Stomach (tissue), 9 donors: Measurements from ENCODE around the gene SPEG. TPM values are rescaled to one million over a fixed set of nuclear protein-coding genes. Genes with fewer than 3 reads are reported as not detected.

Experiments
- DNase-seq, 2 donors: peaks; one replicate each; pipeline versions ENCODE4 v3.0.0 to v3.0.0-alpha.2; 2013 to 2019
- H3K27ac ChIP-seq, 5 donors: fragments of 200-600 bp in 4 of 5; sonication (generic) in 4 of 5; one replicate each; pipeline ENCODE4 v1.5.1; 2013 to 2019; ENCODE audit warnings: mild to moderate bottlenecking in 1 of 5, moderate library complexity in 1 of 5
- H3K27me3 ChIP-seq, 3 donors: fragments of 200-600 bp; sonication (generic); one replicate each; pipeline ENCODE4 v1.5.1; 2017 to 2019; ENCODE audit warnings: mixed run types in 1 of 3
- H3K36me3 ChIP-seq, 4 donors: fragments of 200-600 bp; sonication (generic); 1 replicate in 3 of 4; 2 replicates in 1 of 4; pipeline ENCODE4 v1.5.1; 2016 to 2019
- H3K4me1 ChIP-seq, 4 donors: fragments of 200-600 bp; sonication (generic); one replicate each; pipeline ENCODE4 v1.5.1; 2016 to 2019
- H3K4me3 ChIP-seq, 4 donors: fragments of 200-600 bp; sonication (generic) in 3 of 4; one replicate each; pipeline ENCODE4 v1.5.1; 2016 to 2019; ENCODE audit warnings: mild to moderate bottlenecking in 1 of 4
- H3K9me3 ChIP-seq, 4 donors: fragments of 200-600 bp; sonication (generic); one replicate each; pipeline ENCODE4 v1.5.1; 2016 to 2019
- EP300 ChIP-seq: sonication (generic); formaldehyde crosslinking; IDR thresholded peaks from one replicate; pipeline ENCODE4 v1.6.1; 2017; ENCODE audit warnings: antibody characterized with exemption
- POLR2A ChIP-seq, 4 donors: fragments of 450-650 bp; IDR thresholded peaks; one replicate each; pipeline ENCODE4 v1.6.1; 2016; ENCODE audit warnings: antibody characterized with exemption in 4 of 4, control low read depth in 2 of 4, mild to moderate bottlenecking in 1 of 4, moderate library complexity in 1 of 4
- POLR2AphosphoS5 ChIP-seq, 3 donors: sonication (generic); formaldehyde crosslinking; IDR thresholded peaks; one replicate each; pipeline ENCODE4 v1.6.1; 2016; ENCODE audit warnings: antibody characterized with exemption in 3 of 3
- WGBS, 5 donors: extraction: QIAGEN DNeasy Blood & Tissue Kit in 3 of 5; methylation state at CpG; one replicate each; pipeline versions ENCODE4 v1.1.5 to v1.1.7; 2013 to 2018; 5-methylcytosine and 5-hydroxymethylcytosine counted together
- intact Hi-C: fragments of 100-400 bp; cut with DNase I; formaldehyde crosslinking; loops from one replicate; pipeline ENCODE4 v1.15.1; 2023; ENCODE audit warnings: low total_unique reads
- polyA plus RNA-seq, 3 donors: library from polyadenylated mRNA; stranded (reverse); fragments of 200-250 nt; gene quantifications; one replicate each; pipeline ENCODE4 v1.2.3, GENCODE V29; 2013
- total RNA-seq, 5 donors: library from RNA; depleted of rRNA; stranded (reverse); fragments of >200 nt; gene quantifications; one replicate each; pipeline versions ENCODE4 v1.1.0 to v1.2.3, GENCODE V29; 2014 to 2016
- TF ChIP-seq, protein P1 (sequence below), 7 experiments: fragments of 450-650 bp in 4 of 7; fragments of 200-600 bp in 3 of 7; sonication (generic) in 3 of 7; IDR thresholded peaks; one replicate each; pipeline ENCODE4 v1.5.1; 2016 to 2019; ENCODE audit warnings: antibody characterized with exemption in 7 of 7, control low read depth in 2 of 7, mild to moderate bottlenecking in 1 of 7
- donor health status: healthy with polysubstance abuse.
- donor health status: Bipolar disorder and iron deficiency.
- donor health status: healthy.

The SPEG gene
- total and polyA plus RNA-seq, 8 donors = 7.4 to 106 (median 27.2) TPM

DNA sequence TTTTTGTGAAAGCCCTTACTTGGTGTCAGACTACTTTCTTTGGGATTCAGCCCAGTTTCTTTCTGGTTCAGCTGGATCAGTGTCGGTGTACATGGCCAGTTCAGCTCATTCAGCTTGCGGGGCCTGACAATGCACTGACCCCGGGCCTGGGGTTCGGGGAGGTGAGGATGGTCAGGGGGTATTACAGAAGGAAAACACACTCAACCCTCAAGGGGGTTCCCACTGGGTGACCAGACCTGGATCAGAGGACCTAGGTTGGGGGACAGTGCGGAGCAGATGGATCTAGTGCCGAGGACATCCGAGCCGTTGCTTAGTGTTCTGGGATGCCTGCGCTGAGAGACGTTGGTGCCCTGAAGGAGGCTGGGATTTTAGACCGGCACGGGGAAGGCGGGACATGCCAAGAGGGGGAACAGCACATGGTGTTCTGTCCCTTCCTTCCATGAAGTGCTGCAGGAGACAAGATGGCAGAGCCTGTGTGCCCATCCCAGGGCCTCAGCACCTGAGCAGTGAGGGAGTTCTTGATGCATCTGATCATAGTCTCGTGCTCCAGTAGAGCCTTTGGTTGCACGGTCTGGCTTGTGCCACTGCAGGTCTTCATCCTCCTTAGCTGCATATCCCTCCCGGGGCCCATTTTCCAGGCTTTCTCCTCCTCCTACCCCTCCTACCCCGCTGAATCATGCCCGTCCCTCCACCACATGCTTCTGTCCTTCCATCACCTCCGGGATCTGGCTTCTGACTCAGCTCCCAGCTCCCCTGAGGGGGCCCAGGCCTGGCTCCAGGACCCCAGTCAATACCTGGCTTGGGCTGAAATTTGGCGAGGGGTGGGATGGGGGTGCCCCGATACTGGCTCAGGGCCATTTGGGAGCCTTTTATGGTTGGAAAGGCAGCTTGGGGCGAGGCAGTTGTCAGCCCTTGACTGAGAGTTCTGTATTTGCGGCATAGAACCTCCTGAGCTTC is 18.0 kb downstream of the SPEG start:
- H3K27ac ChIP-seq = peak overlapping the region; percentile 0 to 95 (median 84)
- WGBS, 5 donors = 72 to 80% (median 74%) methylated on average over 21 to 23 of the region's 23 CpGs
- H3K4me3 ChIP-seq = peak overlapping the region in 1 of 4 donors; percentile 3
- peaks cover 0 to 61% (median 41%) of the 10 kb centered on the region in 3 donors for H3K27me3 ChIP-seq
- H3K36me3 ChIP-seq = no peaks in the 10 kb centered on the region
- no peaks in the 10 kb centered on the region for H3K9me3 ChIP-seq
- peak in 1 of 2 donors; percentile 81 for DNase-seq
- peaks cover 11 to 46% (median 21%) of the 10 kb centered on the region in 4 donors for H3K4me1 ChIP-seq
- peak in 2 of 3 donors; percentile 57 to 92 for TF ChIP-seq POLR2AphosphoS5 (IDR thresholded peaks at IDR 0.05)
- TF ChIP-seq, protein P1, sequence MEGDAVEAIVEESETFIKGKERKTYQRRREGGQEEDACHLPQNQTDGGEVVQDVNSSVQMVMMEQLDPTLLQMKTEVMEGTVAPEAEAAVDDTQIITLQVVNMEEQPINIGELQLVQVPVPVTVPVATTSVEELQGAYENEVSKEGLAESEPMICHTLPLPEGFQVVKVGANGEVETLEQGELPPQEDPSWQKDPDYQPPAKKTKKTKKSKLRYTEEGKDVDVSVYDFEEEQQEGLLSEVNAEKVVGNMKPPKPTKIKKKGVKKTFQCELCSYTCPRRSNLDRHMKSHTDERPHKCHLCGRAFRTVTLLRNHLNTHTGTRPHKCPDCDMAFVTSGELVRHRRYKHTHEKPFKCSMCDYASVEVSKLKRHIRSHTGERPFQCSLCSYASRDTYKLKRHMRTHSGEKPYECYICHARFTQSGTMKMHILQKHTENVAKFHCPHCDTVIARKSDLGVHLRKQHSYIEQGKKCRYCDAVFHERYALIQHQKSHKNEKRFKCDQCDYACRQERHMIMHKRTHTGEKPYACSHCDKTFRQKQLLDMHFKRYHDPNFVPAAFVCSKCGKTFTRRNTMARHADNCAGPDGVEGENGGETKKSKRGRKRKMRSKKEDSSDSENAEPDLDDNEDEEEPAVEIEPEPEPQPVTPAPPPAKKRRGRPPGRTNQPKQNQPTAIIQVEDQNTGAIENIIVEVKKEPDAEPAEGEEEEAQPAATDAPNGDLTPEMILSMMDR (IDR thresholded peaks at IDR 0.05) = no peak
- no peak for TF ChIP-seq POLR2A (IDR thresholded peaks at IDR 0.05)
- TF ChIP-seq EP300 = peak; percentile 95
- intact Hi-C loops = no loop called here

DNA sequence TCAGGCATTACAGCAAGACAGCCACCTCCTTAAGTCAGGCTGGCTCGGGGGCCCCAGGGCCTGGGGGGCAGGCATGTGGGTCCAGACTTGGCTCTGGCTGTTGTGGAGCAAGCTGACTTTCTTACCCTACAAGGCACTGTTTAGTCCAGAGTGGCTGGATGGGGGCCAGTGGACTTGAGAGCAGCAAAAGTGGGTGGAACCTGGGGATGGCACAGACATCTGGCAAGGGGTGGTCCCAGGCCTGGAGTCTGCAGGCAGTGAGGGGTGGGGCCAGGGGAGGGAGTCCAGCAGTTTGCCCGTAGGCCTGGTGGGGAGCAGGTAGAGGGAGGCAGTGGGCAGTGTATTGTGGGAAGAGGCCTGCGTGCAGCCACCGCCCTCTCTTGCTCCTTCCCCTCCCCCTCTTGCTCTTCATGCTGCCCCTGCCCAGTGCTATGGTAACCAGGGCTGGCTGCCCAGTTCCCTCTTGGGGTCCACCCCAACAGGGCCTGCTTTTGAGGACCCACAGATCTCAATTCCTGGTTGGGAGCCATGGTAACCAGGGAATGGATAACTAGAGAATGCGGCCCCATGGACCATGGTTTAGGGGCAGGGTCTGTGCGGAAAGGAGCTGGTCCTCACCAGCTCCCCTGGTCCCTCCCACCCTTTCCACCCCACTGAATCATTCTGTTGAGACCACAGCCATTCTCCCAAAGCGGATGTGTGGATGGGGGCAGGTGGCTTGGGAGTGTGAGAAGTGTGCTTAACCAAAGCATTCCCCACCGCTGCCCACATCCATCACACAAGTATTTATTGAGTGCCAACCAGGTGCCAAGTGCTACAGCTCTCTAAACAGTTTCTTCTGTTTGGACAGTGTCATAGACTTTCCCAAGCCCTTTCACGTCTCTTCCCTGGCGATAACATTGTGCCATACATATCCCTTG is 19.3 kb downstream of the SPEG start:
- TF ChIP-seq POLR2A (IDR thresholded peaks at IDR 0.05) = no peak
- peak; percentile 78 for TF ChIP-seq EP300
- peak in 2 of 3 donors; percentile 24 to 34 for TF ChIP-seq POLR2AphosphoS5 (IDR thresholded peaks at IDR 0.05)
- H3K27ac ChIP-seq = peak overlapping the region in 4 of 5 donors; percentile 72 to 95 (median 87)
- peaks cover 0 to 40% (median 12%) of the 10 kb centered on the region in 4 donors for H3K4me1 ChIP-seq
- peak in 1 of 2 donors; percentile 89 for DNase-seq
- no peak overlapping the region for H3K4me3 ChIP-seq
- H3K27me3 ChIP-seq = peaks cover 0 to 48% (median 29%) of the 10 kb centered on the region in 3 donors
- no peaks in the 10 kb centered on the region for H3K36me3 ChIP-seq
- WGBS, 5 donors = 56 to 77% (median 73%) methylated on average over 9 to 10 of the region's 10 CpGs
- H3K9me3 ChIP-seq = no peaks in the 10 kb centered on the region
- intact Hi-C loops = no loop called here

DNA sequence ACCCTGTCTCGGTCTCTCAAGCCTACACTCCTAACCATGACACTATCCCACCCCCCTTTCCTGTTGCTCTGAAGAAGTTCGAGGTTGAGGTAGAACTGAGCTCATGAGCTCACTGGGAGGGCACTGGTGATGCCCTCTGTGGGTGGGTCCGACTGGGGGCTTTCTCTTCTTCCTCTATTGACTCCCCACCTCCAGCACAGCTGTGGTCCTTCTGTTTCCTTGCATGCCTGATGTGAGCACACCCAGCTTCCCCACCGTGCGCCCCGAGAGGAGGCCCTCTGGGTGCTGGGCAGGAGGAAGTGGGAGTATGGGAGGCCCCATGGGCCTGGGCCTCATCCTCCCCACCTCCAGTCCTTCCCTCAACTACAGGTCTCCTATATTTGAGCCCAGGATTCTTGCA is 20.9 kb downstream of the SPEG start:
- WGBS, 5 donors = 77 to 82% (median 78%) methylated on average over 6 of the region's 6 CpGs
- TF ChIP-seq, protein P1 (IDR thresholded peaks at IDR 0.05) = no peak
- TF ChIP-seq EP300 (no peak), POLR2AphosphoS5 (IDR thresholded peaks at IDR 0.05) (no peak), POLR2A (IDR thresholded peaks at IDR 0.05) (no peak)

DNA sequence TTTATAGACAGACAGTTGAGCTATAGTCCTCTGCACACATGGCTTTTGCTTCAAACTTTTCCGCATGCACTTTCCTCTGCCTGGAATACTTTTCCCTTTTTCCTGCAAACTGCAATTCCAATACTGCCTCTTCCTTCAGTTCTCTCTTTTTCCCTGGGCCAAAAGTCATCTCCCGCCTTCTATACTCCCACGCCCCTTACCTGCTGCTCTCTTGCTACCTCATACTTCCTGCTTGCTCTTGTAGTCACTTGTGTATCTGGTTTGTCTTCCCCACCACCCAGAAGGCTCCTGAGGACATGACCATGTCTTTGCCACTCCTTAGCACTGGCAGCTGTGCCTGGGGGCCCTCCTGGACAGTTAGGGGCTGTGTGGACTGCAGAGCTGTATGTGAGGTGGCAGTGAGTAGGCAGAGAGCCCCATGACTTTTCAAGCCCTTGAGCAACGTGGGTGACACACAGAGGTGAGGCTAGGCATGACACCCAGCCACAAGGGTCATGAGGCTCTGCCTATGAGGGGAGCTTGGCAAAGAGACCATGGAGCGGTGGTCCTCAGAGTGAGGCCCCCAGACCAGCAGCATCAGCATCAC is 23.2 kb downstream of the SPEG start:
- TF ChIP-seq EP300 (no peak), POLR2AphosphoS5 (IDR thresholded peaks at IDR 0.05) (no peak), POLR2A (IDR thresholded peaks at IDR 0.05) (no peak)
- TF ChIP-seq, protein P1 (IDR thresholded peaks at IDR 0.05) = no peak
- peaks cover 0 to 12% (median 5%) of the 10 kb centered on the region in 4 donors for H3K36me3 ChIP-seq
- WGBS, 5 donors = 54 to 70% (median 64%) methylated on average over 5 of the region's 5 CpGs
- peaks cover 12 to 49% (median 29%) of the 10 kb centered on the region in 4 donors for H3K4me1 ChIP-seq
- peaks cover 0 to 37% (median 21%) of the 10 kb centered on the region in 3 donors for H3K27me3 ChIP-seq
- H3K4me3 ChIP-seq = no peak overlapping the region
- H3K9me3 ChIP-seq = no peaks in the 10 kb centered on the region
- intact Hi-C loops = no loop called here
- H3K27ac ChIP-seq = peak overlapping the region in 3 of 5 donors; percentile 84 to 95 (median 90)
- DNase-seq = no peak

More for the DNA sequence above, 20.9 kb downstream of the SPEG start:
- Histone ChIP-seq H3K27me3 (peaks cover 0 to 43% (median 29%) of the 10 kb centered on the region in 3 donors), H3K4me1 (peaks cover 6 to 53% (median 21%) of the 10 kb centered on the region in 4 donors), H3K36me3 (no peaks in the 10 kb centered on the region), H3K9me3 (no peaks in the 10 kb centered on the region), H3K27ac (peak overlapping the region in 3 of 5 donors; percentile 84 to 95 (median 90)), H3K4me3 (no peak overlapping the region)
- no peak for DNase-seq
- intact Hi-C loops = no loop called here
